GM19324 (cell line): ENCODE measurements around the gene FGF18.
"Not testable (repeated sequence)": the region's sequence is repeated elsewhere in the genome, so short reads cannot be mapped to it uniquely, and the experiment has no call there.

ENCODE experiments used
- ATAC-seq: cut with Tn5 transposase; IDR thresholded peaks from one replicate; pipeline ENCODE4 v1.9.1; 2021; ENCODE audit warnings: mild to moderate bottlenecking, moderate library complexity; ENCODE audit not compliant: unreplicated experiment, low FRiP score

FGF18 gene

GRCh38 chr5:171488876-171489275, 69.4 kb downstream of the FGF18 start:
- no peak for ATAC-seq

DNA sequence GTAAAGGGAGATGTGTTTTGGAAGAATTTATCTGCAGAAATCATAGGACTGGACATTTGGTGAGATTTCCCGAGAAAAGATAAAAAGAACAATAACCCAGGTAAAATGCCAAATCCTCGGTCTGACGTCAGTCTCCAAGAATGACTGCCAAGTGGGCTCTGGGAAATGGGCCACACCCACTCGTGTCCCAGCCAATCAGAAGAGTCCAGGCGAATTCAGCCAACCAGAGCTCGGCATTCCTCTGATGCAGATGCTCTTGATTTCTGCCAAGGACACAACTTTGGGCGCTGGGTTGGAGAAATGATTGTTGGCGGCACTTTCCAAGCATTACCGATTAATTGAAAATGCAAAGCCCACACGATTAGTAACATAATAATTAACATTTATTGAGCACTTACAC, 73.3 kb downstream of the FGF18 start:
- ATAC-seq, result no peak

DNA sequence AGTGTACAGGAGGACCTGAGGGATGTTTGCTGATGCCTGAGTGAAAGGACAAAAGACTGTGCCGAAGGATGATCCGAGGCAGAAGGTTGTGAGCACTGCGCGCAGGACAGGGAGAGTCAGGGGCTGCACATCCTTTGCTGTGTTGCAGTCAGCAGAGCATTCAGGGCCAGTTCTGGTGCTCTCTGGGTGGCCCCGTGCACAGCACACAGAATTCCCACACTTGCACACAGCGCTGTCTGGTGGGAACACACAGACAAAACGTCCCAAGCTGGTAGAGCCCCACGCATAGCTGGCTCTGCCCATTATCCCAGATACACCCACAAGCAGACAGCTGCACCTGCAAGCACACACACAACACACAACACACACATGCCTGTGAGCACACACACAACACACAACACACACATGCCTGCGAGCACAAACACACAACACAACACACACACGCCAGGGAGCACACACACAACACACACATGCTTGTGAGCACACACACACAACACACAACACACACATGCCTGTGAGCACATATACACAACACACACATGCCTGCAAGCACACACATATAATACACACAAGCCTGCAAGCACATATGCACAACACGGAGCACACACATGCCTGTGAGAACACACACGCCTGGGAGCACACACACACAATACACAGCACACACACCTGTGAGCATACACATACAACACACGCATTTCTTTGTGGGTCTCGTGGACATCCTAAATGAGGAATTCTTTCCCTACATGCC, 74.4 kb downstream of the FGF18 start:
- ATAC-seq, result no peak

DNA sequence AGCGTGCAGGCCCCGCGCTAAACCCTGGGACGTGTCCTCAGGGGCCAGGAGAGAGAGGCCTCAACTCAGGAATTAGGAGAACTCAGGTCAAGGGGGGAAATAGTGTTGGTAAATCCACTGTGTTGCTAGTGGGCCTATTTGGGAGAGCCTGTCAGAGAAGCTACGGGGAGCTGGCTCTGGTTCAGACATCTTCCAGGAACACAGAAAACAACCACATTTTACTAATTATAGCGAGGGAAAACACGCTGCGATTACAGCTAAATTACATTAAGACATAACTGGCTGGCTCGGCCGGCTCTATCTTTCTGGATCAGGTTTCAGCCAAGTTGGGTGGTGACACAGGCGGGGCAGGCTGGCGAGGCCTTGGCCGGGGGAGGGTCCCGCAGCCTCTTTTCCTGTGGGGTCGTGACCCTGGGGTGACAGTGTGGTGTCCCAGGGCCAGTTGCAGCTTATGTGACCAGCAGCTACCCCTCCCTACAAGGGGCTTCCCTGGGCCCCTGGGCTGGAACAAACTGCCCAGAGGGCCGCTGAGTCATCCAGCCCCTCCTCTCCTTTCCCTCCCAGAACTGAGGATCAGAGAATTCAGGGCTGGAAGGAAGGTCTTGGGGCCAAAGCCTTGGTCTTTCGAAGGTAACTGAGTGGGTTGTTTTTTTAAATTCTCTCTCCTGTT, 75.1 kb downstream of the FGF18 start:
- ATAC-seq, result no peak

DNA sequence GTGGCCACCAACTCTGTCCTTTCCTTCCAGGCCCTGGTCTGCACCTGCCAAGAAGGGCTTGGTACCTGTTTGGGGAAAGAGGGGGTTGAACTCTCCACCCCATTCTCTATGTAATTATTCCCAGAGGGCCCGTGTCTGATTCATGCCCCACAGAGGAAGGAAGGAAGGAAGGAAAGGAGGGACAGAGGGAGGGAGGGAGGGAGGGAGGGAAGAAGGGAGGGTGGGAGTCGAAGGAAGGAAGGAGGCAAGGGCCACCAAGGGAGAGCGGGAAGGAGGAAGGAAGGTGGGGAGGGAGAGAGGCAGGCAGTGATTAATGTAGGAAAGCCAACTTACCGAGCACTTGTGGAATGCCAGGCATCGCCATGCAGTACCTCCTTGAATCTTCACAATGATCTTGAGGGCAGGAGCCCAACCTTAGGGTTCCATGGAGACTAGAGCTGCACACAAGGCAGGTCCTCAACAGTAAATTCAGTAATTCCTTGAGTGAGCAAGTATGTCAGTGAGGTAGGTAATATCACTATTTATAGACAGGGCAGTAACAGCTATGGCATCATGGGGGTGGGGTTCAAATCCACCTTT, 75.8 kb downstream of the FGF18 start:
- no peak for ATAC-seq

DNA sequence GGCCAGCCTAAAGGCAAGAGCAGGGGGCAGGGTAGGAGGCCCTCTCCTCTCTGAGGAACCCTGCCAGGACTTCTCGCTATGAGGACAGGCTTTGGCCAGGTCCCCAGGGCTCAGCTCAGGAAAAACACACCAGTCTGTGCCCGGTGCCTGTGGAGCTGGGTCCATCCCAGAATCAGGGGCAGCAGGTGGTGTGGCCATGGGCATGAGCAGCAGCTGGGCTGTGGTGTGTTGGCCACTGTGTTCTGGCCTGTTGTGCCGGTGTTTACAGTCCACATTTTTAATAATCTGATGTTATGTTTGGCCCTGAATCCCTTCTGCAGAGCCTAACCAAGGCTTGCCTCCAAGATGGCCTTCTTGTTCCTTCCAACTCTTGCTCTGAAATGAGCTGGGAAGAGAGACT, 77.0 kb downstream of the FGF18 start:
- no peak for ATAC-seq

DNA sequence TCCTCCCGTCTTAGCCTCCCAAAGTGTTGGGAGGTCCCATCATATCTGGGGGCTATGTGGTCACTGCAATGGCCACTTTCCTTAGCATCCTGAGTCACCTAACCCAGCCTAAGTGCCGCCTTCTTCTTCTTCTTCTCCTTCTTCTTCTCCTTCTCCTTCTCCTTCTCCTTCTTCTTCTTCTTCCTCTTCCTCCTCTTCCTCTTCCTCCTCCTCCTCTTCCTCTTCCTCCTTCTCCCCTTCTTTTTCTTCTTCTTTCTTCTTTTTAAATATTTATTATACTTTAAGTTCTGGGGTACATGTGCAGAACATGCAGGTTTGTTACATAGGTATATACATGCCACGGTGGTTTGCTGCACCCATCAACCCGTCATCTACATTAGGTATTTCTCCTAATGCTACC, 78.0 kb downstream of the FGF18 start:
- not testable (repeated sequence) for ATAC-seq

DNA sequence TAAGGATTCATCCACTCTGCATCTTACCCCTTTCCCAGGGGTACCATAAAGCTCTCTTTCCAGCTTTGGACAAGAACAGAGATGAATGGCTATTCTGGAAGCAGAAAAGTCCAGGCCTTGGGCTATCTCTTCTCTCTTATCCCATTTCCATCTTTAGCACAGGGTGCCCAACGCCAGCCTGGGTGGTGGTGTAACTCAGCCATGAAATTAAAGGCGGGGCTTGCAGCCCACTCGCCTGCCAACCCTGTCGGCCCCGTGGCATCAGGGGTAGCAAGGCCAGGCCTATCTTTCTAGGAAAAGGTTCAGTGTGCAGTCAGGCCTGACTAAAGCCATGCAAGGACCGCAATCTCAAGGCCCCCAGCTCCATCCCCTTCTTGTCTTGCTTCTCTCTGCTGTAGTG, 78.7 kb downstream of the FGF18 start:
- no peak for ATAC-seq

GRCh38 chr5:171499611-171500010, 80.2 kb downstream of the FGF18 start:
- no peak for ATAC-seq

- ATAC-seq, result no peak
These were observed 86.1 kb downstream of the FGF18 start for GRCh38 chr5:171505473-171506043.

GRCh38 chr5:171506951-171507350, 87.5 kb downstream of the FGF18 start:
- ATAC-seq, result no peak
